GM21825 (cell line): ENCODE results near the gene ZNF180.
"Not testable (repeated sequence)": the region's sequence is repeated elsewhere in the genome, so short reads cannot be mapped to it uniquely, and the experiment has no call there.

Experiments used
- ATAC-seq: cut with Tn5 transposase; IDR thresholded peaks from one replicate; pipeline ENCODE4 v1.9.1; 2021; ENCODE audit warnings: mild to moderate bottlenecking, moderate library complexity; ENCODE audit not compliant: unreplicated experiment

ZNF180 gene

GRCh38 chr19:44499962-44500949, at the start of gene ZNF180:
TSS of gene ZNF180 (minus strand) at chr19:44500522. CDS start at chr19:44497334, 3,188 bp downstream.
- peak; percentile 81 for ATAC-seq

GRCh38 chr19:44549507-44549906, 49.2 kb upstream of the ZNF180 start:
- ATAC-seq, result no peak

- ATAC-seq, result no peak
Observed at GRCh38 chr19:44548736-44549135, 48.4 kb upstream of the ZNF180 start.

GRCh38 chr19:44544031-44544430, 43.7 kb upstream of the ZNF180 start:
- ATAC-seq, result no peak

- ATAC-seq, result no peak
Observed at GRCh38 chr19:44542671-44543070, 42.3 kb upstream of the ZNF180 start.

- no peak for ATAC-seq
Observed at GRCh38 chr19:44540736-44541135, 40.4 kb upstream of the ZNF180 start.

GRCh38 chr19:44539991-44540390, 39.7 kb upstream of the ZNF180 start:
- ATAC-seq, result no peak

GRCh38 chr19:44539236-44539826, 39.0 kb upstream of the ZNF180 start:
- no peak for ATAC-seq

- ATAC-seq, result not testable (repeated sequence)
Observed at GRCh38 chr19:44535361-44535760, 35.0 kb upstream of the ZNF180 start.

GRCh38 chr19:44532819-44533218, 32.5 kb upstream of the ZNF180 start:
- ATAC-seq, result no peak

GRCh38 chr19:44530777-44531176, 30.5 kb upstream of the ZNF180 start:
- no peak for ATAC-seq

GRCh38 chr19:44529536-44529935, 29.2 kb upstream of the ZNF180 start, which contains the start of gene CEACAM20:
TSS of gene CEACAM20 (minus strand) at chr19:44529675. CDS start at chr19:44529509, 166 bp downstream.
- no peak for ATAC-seq

- ATAC-seq, result no peak
Observed at GRCh38 chr19:44527554-44527953, 27.2 kb upstream of the ZNF180 start.

GRCh38 chr19:44525721-44526430, 25.6 kb upstream of the ZNF180 start:
- ATAC-seq, result no peak

GRCh38 chr19:44521370-44521769, 21.0 kb upstream of the ZNF180 start:
- no peak for ATAC-seq

GRCh38 chr19:44517146-44517545, 16.8 kb upstream of the ZNF180 start:
- no peak for ATAC-seq

GRCh38 chr19:44515907-44516306, 15.6 kb upstream of the ZNF180 start:
- ATAC-seq, result no peak

- ATAC-seq, result no peak
Observed at GRCh38 chr19:44515031-44515430, 14.7 kb upstream of the ZNF180 start.

- no peak for ATAC-seq
Observed at GRCh38 chr19:44512326-44513298, 12.3 kb upstream of the ZNF180 start.

- no peak for ATAC-seq
Observed at GRCh38 chr19:44509478-44509877, 9.2 kb upstream of the ZNF180 start.
